Transverse colon (tissue), 4 donors: ENCODE data around the gene CFAP61.

Experiments
- CTCF ChIP-seq, 5 experiments: fragments of 200-600 bp in 3 of 5; fragments of 450-650 bp in 2 of 5; sonication (generic) in 3 of 5; IDR thresholded peaks; 1 replicate in 2 of 5; 2 replicates in 3 of 5; pipeline ENCODE4 v1.5.1; 2016 to 2017; ENCODE audit warnings: antibody characterized with exemption in 5 of 5, inconsistent platforms in 3 of 5, mild to moderate bottlenecking in 2 of 5, moderate library complexity in 1 of 5
- POLR2A ChIP-seq: fragments of 450-650 bp; IDR thresholded peaks from one replicate; pipeline ENCODE4 v1.6.1; 2016; ENCODE audit warnings: antibody characterized with exemption, mild to moderate bottlenecking, moderate library complexity
- POLR2AphosphoS5 ChIP-seq, 3 donors: sonication (generic); formaldehyde crosslinking; IDR thresholded peaks; one replicate each; pipeline ENCODE4 v1.6.1; 2016; ENCODE audit warnings: antibody characterized with exemption in 3 of 3

DNA sequence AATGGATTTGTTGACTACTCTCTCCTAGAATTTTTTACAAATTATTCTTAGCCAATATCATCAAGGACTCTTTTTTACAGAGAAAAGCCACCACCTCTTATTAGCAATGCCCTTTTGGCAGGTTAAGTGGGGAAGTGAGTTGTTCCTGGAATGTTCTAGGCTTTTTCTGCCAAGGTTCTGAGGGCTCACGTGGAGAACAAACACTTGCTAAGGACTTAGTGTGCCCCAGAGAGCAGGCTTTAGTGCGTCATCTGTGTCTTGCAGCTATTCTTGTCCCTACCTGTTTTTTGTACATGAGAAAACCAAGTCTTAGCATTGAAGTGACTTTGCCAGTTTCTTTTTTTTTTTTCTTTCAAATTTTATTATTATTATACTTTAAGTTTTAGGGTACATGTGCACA, 33.5 kb downstream of the CFAP61 start:
- TF ChIP-seq CTCF (IDR thresholded peaks at IDR 0.05) (no peak), POLR2AphosphoS5 (IDR thresholded peaks at IDR 0.05) (no peak), POLR2A (no peak)
